LNCaP clone FGC (cell line): ENCODE data around the gene NUBPL.
"Not testable (repeated sequence)": the region's sequence is repeated elsewhere in the genome, so short reads cannot be mapped to it uniquely, and the experiment has no call there.

Experiments used
- DNase-seq: peaks from one replicate; pipeline ENCODE4 v3.0.0-alpha.2; 2011; ENCODE audit warnings: low read depth
- H3K4me3 ChIP-seq: 2 replicates; pipeline ENCODE4 v1.5.1; 2011; ENCODE audit warnings: mild to moderate bottlenecking, low read depth, low read length, control low read depth
- CTCF ChIP-seq: IDR thresholded peaks from 2 replicates; pipeline ENCODE4 v1.5.1; 2012; ENCODE audit warnings: mild to moderate bottlenecking; ENCODE audit not compliant: control insufficient read depth, insufficient read depth; ENCODE audit errors: extremely low read depth

Gene NUBPL

GRCh38 chr14:31867570-31867969, 306.4 kb downstream of the NUBPL start:
- no peak for DNase-seq
- no peak for TF ChIP-seq CTCF
- no peak overlapping the region for H3K4me3 ChIP-seq

GRCh38 chr14:31868096-31868495, 306.9 kb downstream of the NUBPL start:
- DNase-seq, H3K4me3 ChIP-seq: not testable (repeated sequence)

DNA sequence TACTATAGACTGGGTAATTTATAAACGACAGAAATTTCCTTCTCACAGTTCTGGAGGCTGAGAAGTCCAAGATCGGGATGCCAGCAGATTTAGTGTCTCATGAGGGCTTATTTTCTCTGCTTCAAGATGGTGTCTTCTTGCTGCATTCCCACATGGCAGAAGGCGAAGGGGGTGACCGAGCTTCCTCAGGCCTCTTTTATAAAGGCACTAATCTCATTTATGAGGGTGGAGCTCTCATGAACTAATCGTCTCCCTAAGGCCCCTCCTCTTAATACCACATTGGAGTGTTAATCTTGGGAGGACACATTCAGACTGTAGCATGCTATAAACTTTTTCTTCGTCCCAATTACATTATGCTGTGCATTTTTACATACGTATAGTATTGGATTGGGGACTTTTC, 315.5 kb downstream of the NUBPL start:
- no peak for TF ChIP-seq CTCF
- no peak for DNase-seq
- no peak overlapping the region for H3K4me3 ChIP-seq

DNA sequence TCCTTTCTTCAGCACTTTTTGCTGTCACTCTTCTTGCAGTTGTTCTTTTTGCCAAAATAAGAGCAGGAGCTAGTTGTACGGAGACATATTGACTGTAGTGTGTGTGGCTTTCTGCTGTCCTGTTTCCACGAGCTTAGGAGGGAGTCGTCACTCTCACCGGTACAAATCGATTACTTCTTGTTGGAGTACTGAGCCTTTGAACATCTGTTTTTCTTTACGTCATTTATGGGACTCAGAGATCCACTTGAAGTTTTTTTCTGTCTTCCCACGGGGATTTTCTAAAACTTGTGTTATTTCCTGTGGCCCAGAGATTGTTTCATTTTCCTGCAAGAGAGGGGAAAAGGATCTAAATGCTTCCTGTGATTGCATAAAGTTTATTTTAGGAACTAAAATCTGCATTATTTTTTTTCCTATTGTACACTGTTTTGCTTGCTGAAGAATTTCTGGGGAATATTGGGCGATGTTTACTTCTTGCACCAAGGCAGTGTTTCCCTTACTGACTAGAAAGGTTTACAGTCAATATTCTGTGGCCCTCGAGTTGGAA, 316.1 kb downstream of the NUBPL start:
- no peak overlapping the region for H3K4me3 ChIP-seq
- no peak for TF ChIP-seq CTCF
- DNase-seq, result no peak

GRCh38 chr14:31879661-31880348, 318.6 kb downstream of the NUBPL start:
- no peak for DNase-seq
- no peak for TF ChIP-seq CTCF
- H3K4me3 ChIP-seq, result no peak overlapping the region

- no peak for DNase-seq
- no peak for TF ChIP-seq CTCF
- H3K4me3 ChIP-seq, result no peak overlapping the region
Measured at GRCh38 chr14:31880935-31881334, 319.7 kb downstream of the NUBPL start.

- no peak for DNase-seq
- no peak overlapping the region for H3K4me3 ChIP-seq
- TF ChIP-seq CTCF, result no peak
Measured at GRCh38 chr14:31881531-31882310, 320.5 kb downstream of the NUBPL start.
